A549 (cell line): Measurements from ENCODE around the gene NEU3.

ENCODE experiments used
- CEBPB ChIP-seq, 2 experiments: fragments of >200 bp in 1 of 2; sonication (Bioruptor Twin) in 1 of 2; formaldehyde crosslinking in 1 of 2; IDR thresholded peaks; 2 replicates each; pipeline ENCODE4 v1.6.1; 2012 to 2016
- CHD2 ChIP-seq: fragments of 150-350 bp; IDR thresholded peaks from 2 replicates; pipeline ENCODE4 v1.6.1; 2014; ENCODE audit warnings: low read length; ENCODE audit not compliant: partially characterized antibody
- CTCF ChIP-seq: fragments of >200 bp; sonication (Bioruptor Twin); formaldehyde crosslinking; IDR thresholded peaks from 3 replicates; pipeline ENCODE4 v1.5.1; 2016
- EP300 ChIP-seq, 2 experiments: fragments of >200 bp; sonication (Bioruptor Twin); formaldehyde crosslinking; IDR thresholded peaks; 2 replicates in 1 of 2; 3 replicates in 1 of 2; pipeline ENCODE4 v1.6.1; 2016 to 2017
- ESRRA ChIP-seq: fragments of 150-350 bp; IDR thresholded peaks from 2 replicates; pipeline ENCODE4 v1.6.1; 2014; ENCODE audit warnings: mild to moderate bottlenecking, low read length, borderline replicate concordance
- MYC ChIP-seq: IDR thresholded peaks from 2 replicates; pipeline ENCODE4 v1.6.1; 2012; ENCODE audit warnings: mild to moderate bottlenecking, inconsistent platforms, low read length, improper control_type of control experiment, borderline replicate concordance
- PBX3 ChIP-seq: IDR thresholded peaks from 2 replicates; pipeline ENCODE4 v1.6.1; 2012
- PHF8 ChIP-seq: fragments of 200-600 bp; sonication (generic); IDR thresholded peaks from 2 replicates; pipeline ENCODE4 v1.6.1; 2016; ENCODE audit warnings: low read depth, mild to moderate bottlenecking, antibody characterized with exemption, moderate library complexity, borderline replicate concordance
- POLR2A ChIP-seq: IDR thresholded peaks from 2 replicates; pipeline ENCODE4 v1.6.1; 2012; ENCODE audit warnings: mild to moderate bottlenecking, low read length
- RAD21 ChIP-seq, 2 experiments: fragments of >200 bp in 1 of 2; sonication (Bioruptor Twin) in 1 of 2; formaldehyde crosslinking in 1 of 2; IDR thresholded peaks in 1 of 2; conservative IDR thresholded peaks in 1 of 2; 2 replicates in 1 of 2; 3 replicates in 1 of 2; pipeline ENCODE4 v1.6.1; 2012 to 2018; ENCODE audit warnings: inconsistent platforms in 1 of 2
- REST ChIP-seq: fragments of 200-600 bp; sonication (generic); IDR thresholded peaks from 2 replicates; pipeline ENCODE4 v1.6.1; 2016; ENCODE audit warnings: antibody characterized with exemption, mild to moderate bottlenecking, moderate library complexity
- SMC3 ChIP-seq: fragments of >200 bp; sonication (Bioruptor Twin); formaldehyde crosslinking; IDR thresholded peaks from 3 replicates; pipeline ENCODE4 v1.6.1; 2018; ENCODE audit warnings: inconsistent platforms
- ZFP36 ChIP-seq: fragments of 450-650 bp; IDR thresholded peaks from 2 replicates; pipeline ENCODE4 v1.6.1; 2014; ENCODE audit warnings: borderline replicate concordance; ENCODE audit not compliant: partially characterized antibody

- TF ChIP-seq MYC: no peak
- TF ChIP-seq RAD21 (conservative IDR thresholded peaks at IDR 0.05 in 1 of 2, IDR thresholded peaks at IDR 0.05 in 1 of 2): no peak
- no peak for TF ChIP-seq CTCF
- no peak for TF ChIP-seq ESRRA
- TF ChIP-seq PBX3: no peak
- no peak for TF ChIP-seq PHF8
- no peak for TF ChIP-seq POLR2A
- TF ChIP-seq CEBPB (IDR thresholded peaks at IDR 0.05): no peak
- no peak for TF ChIP-seq REST
- no peak for TF ChIP-seq EP300 (IDR thresholded peaks at IDR 0.05)
- no peak for TF ChIP-seq CHD2
- TF ChIP-seq ZFP36: no peak
- TF ChIP-seq SMC3: no peak
Measured at GRCh38 chr11:75014129-75014528, 25.4 kb downstream of the NEU3 start.
